IPS-NIHi7 (cell line): Measurements from ENCODE around the gene IFTAP.

Experiments
- DNase-seq: peaks from one replicate; pipeline ENCODE4 v3.0.0; 2012; ENCODE audit warnings: mixed read lengths; ENCODE audit errors: extremely low spot score

Gene IFTAP

GRCh38 chr11:36598051-36598450 lies 3.7 kb downstream of the IFTAP start, which contains the start of gene RAG2:
Gene RAG2 (minus strand): TSS chr11:36598236. CDS start chr11:36594168, 4,068 bp downstream.
- DNase-seq = no peak

- no peak for DNase-seq
Observed at GRCh38 chr11:36600180-36600579, 5.9 kb downstream of the IFTAP start.

GRCh38 chr11:36601155-36601554 lies 6.9 kb downstream of the IFTAP start:
- no peak for DNase-seq

- DNase-seq = no peak
Observed at GRCh38 chr11:36602135-36602534, 7.8 kb downstream of the IFTAP start.

- DNase-seq = no peak
Observed at GRCh38 chr11:36605221-36606216, 11.2 kb downstream of the IFTAP start.

- no peak for DNase-seq
Observed at GRCh38 chr11:36608491-36609199, 14.3 kb downstream of the IFTAP start.

GRCh38 chr11:36609383-36609782 lies 15.1 kb downstream of the IFTAP start:
- DNase-seq = no peak

- DNase-seq = no peak
Observed at GRCh38 chr11:36615826-36616225, 21.5 kb downstream of the IFTAP start.

- DNase-seq = no peak
Observed at GRCh38 chr11:36617543-36618362, 23.5 kb downstream of the IFTAP start.

- no peak for DNase-seq
Observed at GRCh38 chr11:36618363-36619047, 24.2 kb downstream of the IFTAP start.

- no peak for DNase-seq
Observed at GRCh38 chr11:36619502-36619901, 25.2 kb downstream of the IFTAP start.

GRCh38 chr11:36620246-36620645 lies 25.9 kb downstream of the IFTAP start:
- DNase-seq = no peak

- no peak for DNase-seq
Observed at GRCh38 chr11:36622431-36623136, 28.3 kb downstream of the IFTAP start.

- no peak for DNase-seq
Observed at GRCh38 chr11:36623494-36623893, 29.2 kb downstream of the IFTAP start.

GRCh38 chr11:36627006-36627405 lies 32.7 kb downstream of the IFTAP start:
- no peak for DNase-seq

- no peak for DNase-seq
Observed at GRCh38 chr11:36627471-36627870, 33.2 kb downstream of the IFTAP start.

GRCh38 chr11:36628141-36628540 lies 33.8 kb downstream of the IFTAP start:
- no peak for DNase-seq

- no peak for DNase-seq
Observed at GRCh38 chr11:36628765-36629244, 34.5 kb downstream of the IFTAP start.

- DNase-seq = no peak
Observed at GRCh38 chr11:36631774-36632173, 37.5 kb downstream of the IFTAP start.

- no peak for DNase-seq
Observed at GRCh38 chr11:36635066-36635862, 41.0 kb downstream of the IFTAP start.
